ENCODE results near the gene ICAM5.

ICAM5 gene

DNA sequence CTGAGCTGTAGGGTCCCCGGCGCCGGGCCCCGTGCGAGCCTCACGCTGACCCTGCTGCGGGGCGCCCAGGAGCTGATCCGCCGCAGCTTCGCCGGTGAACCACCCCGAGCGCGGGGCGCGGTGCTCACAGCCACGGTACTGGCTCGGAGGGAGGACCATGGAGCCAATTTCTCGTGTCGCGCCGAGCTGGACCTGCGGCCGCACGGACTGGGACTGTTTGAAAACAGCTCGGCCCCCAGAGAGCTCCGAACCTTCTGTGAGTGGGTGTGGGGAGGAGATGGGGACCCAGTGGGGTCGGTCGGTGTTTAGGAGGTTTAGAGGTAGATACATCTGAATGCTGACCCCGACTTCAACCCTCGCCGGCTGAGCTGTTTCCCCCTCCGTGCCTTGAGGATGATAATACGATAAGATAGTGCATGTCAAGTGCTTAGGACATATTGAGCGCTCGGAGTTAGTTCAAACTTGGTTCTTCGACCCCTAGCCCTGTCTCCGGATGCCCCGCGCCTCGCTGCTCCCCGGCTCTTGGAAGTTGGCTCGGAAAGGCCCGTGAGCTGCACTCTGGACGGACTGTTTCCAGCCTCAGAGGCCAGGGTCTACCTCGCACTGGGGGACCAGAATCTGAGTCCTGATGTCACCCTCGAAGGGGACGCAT lies 1.9 kb downstream of the ICAM5 start:
- peak overlapping the region; percentile 89 to 96 for H3K4me3 Mint-ChIP-seq
- H3K4me1 Mint-ChIP-seq (ENCODE audit: low read depth in 2 of 2) = peaks cover 51 to 61% of the 10 kb centered on the region in 2 donors
- DNase-seq = peak in 1 of 3 experiments; percentile 27
- H3K36me3 Mint-ChIP-seq (ENCODE audit: insufficient read depth) = peaks cover 36% of the 10 kb centered on the region
- no peaks in the 10 kb centered on the region for H3K9me3 Mint-ChIP-seq
- H3K27me3 Mint-ChIP-seq = peaks cover 29 to 74% of the 10 kb centered on the region in 2 donors
- ATAC-seq (replicated peaks) = no peak
- H3K27ac Mint-ChIP-seq = peak overlapping the region; percentile 53 to 72

DNA sequence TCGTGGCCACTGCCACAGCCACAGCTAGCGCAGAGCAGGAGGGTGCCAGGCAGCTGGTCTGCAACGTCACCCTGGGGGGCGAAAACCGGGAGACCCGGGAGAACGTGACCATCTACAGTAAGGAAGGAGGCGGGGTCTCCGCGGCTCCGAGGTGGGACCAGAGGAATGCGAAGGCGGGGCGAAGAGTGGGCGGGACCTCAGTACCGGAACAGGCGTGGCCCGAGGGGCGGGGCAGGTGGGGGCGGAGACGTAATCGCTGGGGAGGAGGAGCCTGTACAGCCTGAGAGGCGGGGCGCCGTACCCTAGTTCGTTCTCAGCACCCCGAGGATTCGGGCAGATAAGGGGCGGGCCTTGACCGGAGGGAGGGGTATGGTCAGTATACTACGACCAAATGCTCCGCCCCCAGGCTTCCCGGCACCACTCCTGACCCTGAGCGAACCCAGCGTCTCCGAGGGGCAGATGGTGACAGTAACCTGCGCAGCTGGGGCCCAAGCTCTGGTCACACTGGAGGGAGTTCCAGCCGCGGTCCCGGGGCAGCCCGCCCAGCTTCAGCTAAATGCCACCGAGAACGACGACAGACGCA lies 2.5 kb downstream of the ICAM5 start:
- peak overlapping the region; percentile 89 to 96 for H3K4me3 Mint-ChIP-seq
- DNase-seq = peak; percentile 61 to 68 (median 63)
- peaks cover 51 to 59% of the 10 kb centered on the region in 2 donors for H3K4me1 Mint-ChIP-seq (ENCODE audit: low read depth in 2 of 2)
- peaks cover 29 to 74% of the 10 kb centered on the region in 2 donors for H3K27me3 Mint-ChIP-seq
- peak; percentile 25 for ATAC-seq (replicated peaks)
- H3K36me3 Mint-ChIP-seq (ENCODE audit: insufficient read depth) = peaks cover 33% of the 10 kb centered on the region
- H3K9me3 Mint-ChIP-seq = no peaks in the 10 kb centered on the region
- H3K27ac Mint-ChIP-seq = peak overlapping the region; percentile 53 to 72

DNA sequence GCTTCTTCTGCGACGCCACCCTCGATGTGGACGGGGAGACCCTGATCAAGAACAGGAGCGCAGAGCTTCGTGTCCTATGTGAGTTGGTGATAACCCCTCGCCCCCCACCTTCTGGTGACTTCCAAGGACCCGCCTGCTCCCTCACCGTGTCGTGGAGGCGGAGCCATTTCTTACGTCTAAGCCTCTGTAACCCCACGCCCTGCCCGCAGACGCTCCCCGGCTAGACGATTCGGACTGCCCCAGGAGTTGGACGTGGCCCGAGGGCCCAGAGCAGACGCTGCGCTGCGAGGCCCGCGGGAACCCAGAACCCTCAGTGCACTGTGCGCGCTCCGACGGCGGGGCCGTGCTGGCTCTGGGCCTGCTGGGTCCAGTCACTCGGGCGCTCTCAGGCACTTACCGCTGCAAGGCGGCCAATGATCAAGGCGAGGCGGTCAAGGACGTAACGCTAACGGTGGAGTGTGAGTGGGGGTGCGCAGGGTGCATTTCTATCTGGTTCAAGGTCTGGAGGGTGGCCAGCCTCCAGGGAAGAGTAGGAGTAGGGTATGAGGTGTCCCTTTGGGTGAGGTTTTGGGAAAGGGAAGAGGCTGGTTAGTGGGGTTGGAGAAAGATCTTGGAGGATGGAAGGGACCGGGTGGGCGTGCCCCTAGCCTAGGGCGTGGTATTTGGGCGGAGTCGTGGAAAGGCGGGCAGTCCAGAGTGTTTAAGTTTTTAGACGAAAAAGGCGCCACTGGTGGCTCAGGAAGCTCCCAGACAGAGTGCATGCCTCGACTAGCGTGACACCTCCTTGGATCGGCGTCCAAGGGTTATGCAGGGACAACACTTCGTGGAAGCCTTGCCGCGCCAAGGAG lies 3.3 kb downstream of the ICAM5 start:
- Mint-ChIP-seq H3K4me1 (ENCODE audit: low read depth in 2 of 2) (peaks cover 48 to 53% of the 10 kb centered on the region in 2 donors), H3K36me3 (ENCODE audit: insufficient read depth) (peaks cover 28% of the 10 kb centered on the region), H3K27ac (peak overlapping the region; percentile 53 to 60), H3K27me3 (peaks cover 29 to 68% of the 10 kb centered on the region in 2 donors), H3K9me3 (no peaks in the 10 kb centered on the region), H3K4me3 (peak overlapping the region; percentile 89 to 96)
- DNase-seq (no peak), ATAC-seq (replicated peaks) (no peak)

DNA sequence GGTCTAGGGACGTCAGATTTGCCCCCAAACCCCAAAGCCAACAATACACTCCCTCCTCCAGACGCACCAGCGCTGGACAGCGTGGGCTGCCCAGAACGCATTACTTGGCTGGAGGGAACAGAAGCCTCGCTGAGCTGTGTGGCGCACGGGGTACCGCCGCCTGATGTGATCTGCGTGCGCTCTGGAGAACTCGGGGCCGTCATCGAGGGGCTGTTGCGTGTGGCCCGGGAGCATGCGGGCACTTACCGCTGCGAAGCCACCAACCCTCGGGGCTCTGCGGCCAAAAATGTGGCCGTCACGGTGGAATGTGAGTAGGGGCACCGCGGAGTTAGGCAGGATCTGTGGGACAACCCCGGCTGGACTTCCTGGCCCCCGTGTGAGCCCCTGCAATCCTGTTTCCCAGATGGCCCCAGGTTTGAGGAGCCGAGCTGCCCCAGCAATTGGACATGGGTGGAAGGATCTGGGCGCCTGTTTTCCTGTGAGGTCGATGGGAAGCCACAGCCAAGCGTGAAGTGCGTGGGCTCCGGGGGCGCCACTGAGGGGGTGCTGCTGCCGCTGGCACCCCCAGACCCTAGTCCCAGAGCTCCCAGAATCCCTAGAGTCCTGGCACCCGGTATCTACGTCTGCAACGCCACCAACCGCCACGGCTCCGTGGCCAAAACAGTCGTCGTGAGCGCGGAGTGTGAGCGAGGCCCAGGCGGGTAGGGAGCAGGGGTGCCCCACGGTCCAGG lies 4.0 kb downstream of the ICAM5 start:
- no peaks in the 10 kb centered on the region for H3K9me3 Mint-ChIP-seq
- H3K27me3 Mint-ChIP-seq = peaks cover 29 to 60% of the 10 kb centered on the region in 2 donors
- peaks cover 25% of the 10 kb centered on the region for H3K36me3 Mint-ChIP-seq (ENCODE audit: insufficient read depth)
- H3K4me3 Mint-ChIP-seq = peak overlapping the region; percentile 89 to 96
- no peak for ATAC-seq (replicated peaks)
- H3K27ac Mint-ChIP-seq = peak overlapping the region in 1 of 2 donors; percentile 46
- H3K4me1 Mint-ChIP-seq (ENCODE audit: low read depth in 2 of 2) = peaks cover 43 to 48% of the 10 kb centered on the region in 2 donors
- no peak for DNase-seq

DNA sequence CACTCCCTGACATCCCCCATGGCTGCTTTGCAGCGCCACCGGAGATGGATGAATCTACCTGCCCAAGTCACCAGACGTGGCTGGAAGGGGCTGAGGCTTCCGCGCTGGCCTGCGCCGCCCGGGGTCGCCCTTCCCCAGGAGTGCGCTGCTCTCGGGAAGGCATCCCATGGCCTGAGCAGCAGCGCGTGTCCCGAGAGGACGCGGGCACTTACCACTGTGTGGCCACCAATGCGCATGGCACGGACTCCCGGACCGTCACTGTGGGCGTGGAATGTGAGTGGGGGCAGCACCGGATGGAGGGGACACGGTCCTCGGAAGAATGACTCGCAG lies 4.6 kb downstream of the ICAM5 start:
- Mint-ChIP-seq H3K4me3 (peak overlapping the region; percentile 81 to 96), H3K36me3 (ENCODE audit: insufficient read depth) (peaks cover 25% of the 10 kb centered on the region), H3K27ac (peak overlapping the region in 1 of 2 donors; percentile 46), H3K27me3 (peaks cover 29 to 55% of the 10 kb centered on the region in 2 donors), H3K9me3 (no peaks in the 10 kb centered on the region), H3K4me1 (ENCODE audit: low read depth in 2 of 2) (peaks cover 38 to 43% of the 10 kb centered on the region in 2 donors)
- DNase-seq = no peak
- no peak for ATAC-seq (replicated peaks)

DNA sequence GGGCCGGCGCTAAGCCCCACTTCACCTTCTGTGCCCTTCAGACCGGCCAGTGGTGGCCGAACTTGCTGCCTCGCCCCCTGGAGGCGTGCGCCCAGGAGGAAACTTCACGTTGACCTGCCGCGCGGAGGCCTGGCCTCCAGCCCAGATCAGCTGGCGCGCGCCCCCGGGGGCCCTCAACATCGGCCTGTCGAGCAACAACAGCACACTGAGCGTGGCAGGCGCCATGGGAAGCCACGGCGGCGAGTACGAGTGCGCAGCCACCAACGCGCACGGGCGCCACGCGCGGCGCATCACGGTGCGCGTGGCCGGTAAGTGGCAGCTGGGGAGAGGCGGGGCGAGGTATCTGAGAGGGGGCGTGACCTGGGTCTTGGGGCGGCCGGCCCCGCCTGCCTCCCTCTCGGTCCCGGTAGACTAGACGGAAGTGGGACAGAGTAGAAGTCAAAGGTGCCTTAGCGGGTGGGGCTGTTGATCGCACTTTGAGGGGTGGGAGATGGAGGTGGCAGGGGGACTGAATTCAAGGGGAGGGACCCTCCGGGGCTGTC lies 5.6 kb downstream of the ICAM5 start:
- Mint-ChIP-seq H3K9me3 (no peaks in the 10 kb centered on the region), H3K27me3 (peaks cover 25 to 45% of the 10 kb centered on the region in 2 donors), H3K36me3 (ENCODE audit: insufficient read depth) (peaks cover 25% of the 10 kb centered on the region), H3K4me1 (ENCODE audit: low read depth in 2 of 2) (peaks cover 33 to 38% of the 10 kb centered on the region in 2 donors), H3K27ac (peak overlapping the region; percentile 52 to 65), H3K4me3 (peak overlapping the region; percentile 81 to 96)
- DNase-seq = peak; percentile 68 to 74 (median 72)
- ATAC-seq (replicated peaks) = peak; percentile 73

DNA sequence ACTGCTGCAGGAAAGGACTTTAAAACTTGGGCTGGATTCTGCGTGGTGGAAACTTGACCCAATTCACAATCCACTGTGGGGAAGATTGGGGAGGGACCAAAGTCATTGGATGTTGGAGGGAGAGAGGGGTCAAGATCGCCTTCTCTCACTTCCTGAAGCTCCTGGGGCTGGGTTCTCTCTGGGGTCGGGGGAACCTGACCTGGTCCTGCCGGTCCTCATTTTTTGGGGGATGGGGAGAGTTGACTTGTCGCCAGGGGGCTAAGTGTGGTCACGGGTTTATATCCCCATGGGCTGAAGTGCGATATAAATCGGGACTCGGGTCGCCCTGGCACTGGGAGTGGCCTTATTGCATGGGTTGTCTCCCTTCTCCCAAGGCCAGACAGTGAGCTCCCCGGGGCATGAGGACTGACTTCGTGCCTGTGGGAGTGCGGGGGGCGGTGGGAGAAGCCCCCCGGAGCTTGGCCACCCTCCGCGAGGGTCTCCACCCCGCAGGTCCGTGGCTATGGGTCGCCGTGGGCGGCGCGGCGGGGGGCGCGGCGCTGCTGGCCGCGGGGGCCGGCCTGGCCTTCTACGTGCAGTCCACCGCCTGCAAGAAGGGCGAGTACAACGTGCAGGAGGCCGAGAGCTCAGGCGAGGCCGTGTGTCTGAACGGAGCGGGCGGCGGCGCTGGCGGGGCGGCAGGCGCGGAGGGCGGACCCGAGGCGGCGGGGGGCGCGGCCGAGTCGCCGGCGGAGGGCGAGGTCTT lies 6.3 kb downstream of the ICAM5 start:
- Mint-ChIP-seq H3K9me3 (no peaks in the 10 kb centered on the region), H3K4me1 (ENCODE audit: low read depth in 2 of 2) (peaks cover 26 to 32% of the 10 kb centered on the region in 2 donors), H3K4me3 (peak overlapping the region; percentile 81 to 96), H3K36me3 (ENCODE audit: insufficient read depth) (peaks cover 18% of the 10 kb centered on the region), H3K27me3 (peaks cover 18 to 38% of the 10 kb centered on the region in 2 donors), H3K27ac (peak overlapping the region; percentile 52 to 65)
- ATAC-seq (replicated peaks) = no peak
- DNase-seq = no peak

DNA sequence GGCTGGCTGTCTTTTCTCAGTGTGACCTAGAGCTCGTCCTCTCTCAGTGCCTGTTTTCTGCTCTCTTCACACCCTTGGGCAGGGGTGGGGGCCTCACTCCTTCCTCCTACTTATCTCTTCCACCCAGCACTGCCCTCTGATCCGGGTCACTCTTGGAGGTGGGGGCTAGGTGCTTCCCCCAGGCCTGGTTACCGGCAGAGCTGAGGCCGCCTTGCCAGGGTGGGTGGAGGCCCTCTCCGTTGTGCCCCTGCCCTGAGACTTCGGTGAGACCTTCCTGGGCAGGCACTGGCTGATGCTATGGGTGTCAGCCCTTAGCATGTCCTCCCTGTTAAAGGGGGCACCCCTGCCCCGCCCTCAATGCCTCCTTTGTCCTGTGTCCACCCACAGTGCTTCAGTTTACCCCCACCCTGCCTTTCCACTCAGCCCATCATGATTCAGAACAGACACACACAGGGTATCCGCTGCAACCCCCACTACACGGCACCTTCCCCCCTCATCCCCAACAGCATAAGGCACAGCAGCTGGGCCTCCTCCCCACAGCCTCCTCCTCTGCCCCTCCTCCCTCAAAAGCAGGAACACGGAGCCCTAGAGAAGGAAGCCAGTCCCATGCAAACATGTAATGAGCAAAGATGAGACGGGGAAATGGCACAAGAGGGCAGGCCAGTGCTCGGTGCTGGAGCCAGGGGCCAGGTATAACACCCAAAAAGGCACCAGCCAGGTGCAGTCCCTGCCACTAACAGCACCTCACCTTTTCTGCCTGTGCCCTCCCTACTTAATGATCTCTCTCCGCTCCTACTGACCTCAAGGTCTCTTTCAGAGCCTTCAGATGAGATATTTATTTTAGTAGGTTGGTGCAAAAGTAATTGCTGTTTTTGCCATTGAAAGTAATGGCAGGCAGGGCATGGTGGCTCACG lies 10.1 kb downstream of the ICAM5 start:
- H3K4me1 Mint-ChIP-seq (ENCODE audit: low read depth in 2 of 2) = peaks cover 6% of the 10 kb centered on the region in 2 donors

DNA sequence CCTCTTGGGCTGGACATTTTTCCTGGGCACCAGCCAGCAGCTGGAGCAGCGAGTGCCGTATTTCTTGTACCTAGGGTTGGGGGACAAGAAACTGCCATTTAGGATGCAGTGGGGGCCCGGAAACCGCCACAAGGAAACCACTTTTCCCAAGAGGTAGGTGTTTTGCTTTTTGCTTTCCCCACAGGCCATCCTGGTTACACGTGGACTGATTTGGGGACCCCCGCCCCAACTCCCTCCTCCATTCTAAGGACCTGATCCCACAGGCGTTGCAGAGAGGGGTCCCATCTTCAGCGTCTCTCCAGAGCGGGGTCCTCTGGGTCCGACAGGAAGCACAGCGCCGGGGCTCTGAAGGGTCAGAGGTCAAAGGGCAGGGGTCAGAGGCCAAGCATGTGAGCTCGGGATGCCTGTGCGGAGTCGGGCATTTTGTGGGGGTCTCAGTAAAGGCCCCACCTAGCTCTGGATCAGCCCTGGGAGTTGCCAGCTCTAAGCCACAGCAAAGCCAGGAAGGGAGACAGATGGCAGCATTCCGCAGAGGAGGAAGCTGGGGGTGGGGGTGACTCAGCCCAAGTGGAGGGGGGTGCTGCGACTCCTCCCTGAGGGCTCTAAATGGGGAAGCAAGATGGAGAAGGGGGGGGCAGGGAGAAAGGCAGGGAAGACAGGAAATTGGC lies 15.5 kb downstream of the ICAM5 start:
- DNase-seq (no peak), ATAC-seq (replicated peaks) (no peak)
- Mint-ChIP-seq H3K27me3 (no peaks in the 10 kb centered on the region), H3K4me1 (ENCODE audit: low read depth in 2 of 2) (no peaks in the 10 kb centered on the region), H3K27ac (no peak overlapping the region), H3K36me3 (ENCODE audit: insufficient read depth) (peaks cover 6% of the 10 kb centered on the region), H3K9me3 (no peaks in the 10 kb centered on the region), H3K4me3 (no peak overlapping the region)

More for the DNA sequence above, 10.1 kb downstream of the ICAM5 start:
- Mint-ChIP-seq H3K27ac (no peak overlapping the region), H3K36me3 (ENCODE audit: insufficient read depth) (peaks cover 6% of the 10 kb centered on the region), H3K27me3 (peaks cover 0 to under 1% of the 10 kb centered on the region in 2 donors), H3K9me3 (no peaks in the 10 kb centered on the region), H3K4me3 (no peak overlapping the region)
- no peak for DNase-seq
- ATAC-seq (replicated peaks) = no peak

DNA sequence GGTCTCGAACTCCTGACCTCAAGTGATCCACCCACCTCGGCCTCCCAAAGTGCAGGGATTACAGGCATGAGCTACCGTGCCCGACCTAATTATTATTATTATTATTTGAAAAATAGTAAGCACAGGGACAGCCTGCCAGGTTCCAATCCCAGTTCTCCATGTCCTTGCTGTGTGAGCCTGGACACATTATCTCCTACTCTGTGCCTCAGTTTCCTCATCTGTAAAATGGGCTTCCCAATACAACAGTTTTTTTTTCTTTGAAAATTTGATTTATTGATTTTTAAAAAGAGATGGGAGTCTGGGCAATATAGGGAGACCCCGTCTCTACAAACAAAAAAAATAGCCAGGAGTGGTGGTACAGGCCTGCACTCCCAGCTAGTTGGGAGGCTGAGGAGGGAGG lies 16.6 kb downstream of the ICAM5 start:
- no peak overlapping the region for H3K4me3 Mint-ChIP-seq
- H3K9me3 Mint-ChIP-seq = no peaks in the 10 kb centered on the region
- H3K36me3 Mint-ChIP-seq (ENCODE audit: insufficient read depth) = peaks cover 6% of the 10 kb centered on the region
- no peak for DNase-seq
- no peak overlapping the region for H3K27ac Mint-ChIP-seq
- no peaks in the 10 kb centered on the region for H3K4me1 Mint-ChIP-seq (ENCODE audit: low read depth in 2 of 2)
- H3K27me3 Mint-ChIP-seq = no peaks in the 10 kb centered on the region
- no peak for ATAC-seq (replicated peaks)

DNA sequence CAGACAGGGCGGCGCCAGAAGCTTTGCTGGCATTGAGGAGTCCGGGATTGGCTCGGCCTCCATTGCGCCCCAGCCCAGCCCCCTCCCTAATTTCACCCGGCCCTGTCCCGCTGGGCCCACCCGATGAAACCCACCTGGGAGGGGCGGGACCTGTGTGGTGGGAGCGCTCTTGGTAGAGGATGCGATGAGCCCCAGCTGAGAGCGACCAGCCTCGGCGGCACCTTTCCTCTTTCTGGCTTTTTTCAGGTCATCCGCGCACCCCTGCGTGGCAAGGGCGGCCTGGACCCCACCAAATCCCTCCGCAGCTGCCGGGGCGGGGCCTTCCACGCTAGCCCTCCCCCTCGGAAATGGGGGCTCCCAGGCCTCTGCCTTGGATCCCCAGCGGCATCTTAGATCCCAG lies 19.7 kb downstream of the ICAM5 start, which contains the start of gene ZGLP1:
Gene ZGLP1 (minus strand): TSS at position 393 of the 400 bp plus-strand sequence.
- no peaks in the 10 kb centered on the region for H3K27me3 Mint-ChIP-seq
- H3K36me3 Mint-ChIP-seq (ENCODE audit: insufficient read depth) = peaks cover 6% of the 10 kb centered on the region
- no peak within 1 kb of the TSS for H3K4me3 Mint-ChIP-seq
- no peaks in the 10 kb centered on the region for H3K9me3 Mint-ChIP-seq
- peak within 1 kb of the TSS in 1 of 2 donors; percentile 55 for H3K27ac Mint-ChIP-seq
- ATAC-seq (replicated peaks) (no peak), DNase-seq (no peak)
- H3K4me1 Mint-ChIP-seq (ENCODE audit: low read depth in 2 of 2) = no peaks in the 10 kb centered on the region
